ENCODE results near the gene MAGEA9. TPM values are rescaled to one million over a fixed set of nuclear protein-coding genes. Genes with fewer than 3 reads are reported as not detected.

The MAGEA9 gene
- total RNA-seq, 2 donors from 2014 or later: not detected

- Histone ChIP-seq H3K36me3 (no peaks in the 10 kb centered on the region), H3K9me3 (no peaks in the 10 kb centered on the region), H3K27ac (no peak overlapping the region), H3K27me3 (replicated peaks; ENCODE audit: insufficient read depth) (no peaks in the 10 kb centered on the region), H3K4me3 (no peak overlapping the region), H3K4me1 (ENCODE audit: control insufficient read depth in 1 of 2, low read depth in 2 of 2) (no peaks in the 10 kb centered on the region)
- TF ChIP-seq CTCF (IDR thresholded peaks at IDR 0.05): no peak
- ATAC-seq (ENCODE audit: insufficient number of reproducible peaks, low FRiP score, low read depth): no peak
- DNase-seq (ENCODE audit: low spot score): no peak
Observed at GRCh38 chrX:149818652-149819051, 36.9 kb downstream of the MAGEA9 start.

- no peaks in the 10 kb centered on the region for H3K9me3 ChIP-seq
- H3K4me1 ChIP-seq (ENCODE audit: control insufficient read depth in 1 of 2, low read depth in 2 of 2): no peaks in the 10 kb centered on the region
- H3K27ac ChIP-seq: no peak overlapping the region
- TF ChIP-seq CTCF (IDR thresholded peaks at IDR 0.05): no peak
- H3K36me3 ChIP-seq: no peaks in the 10 kb centered on the region
- H3K27me3 ChIP-seq (replicated peaks; ENCODE audit: insufficient read depth): no peaks in the 10 kb centered on the region
- ATAC-seq (ENCODE audit: insufficient number of reproducible peaks, low FRiP score, low read depth): no peak
- no peak for DNase-seq (ENCODE audit: low spot score)
- H3K4me3 ChIP-seq: no peak overlapping the region
Observed at GRCh38 chrX:149819371-149819770, 37.6 kb downstream of the MAGEA9 start.

- ATAC-seq (ENCODE audit: insufficient number of reproducible peaks, low FRiP score, low read depth) (no peak), DNase-seq (ENCODE audit: low spot score) (no peak)
- Histone ChIP-seq H3K36me3 (no peaks in the 10 kb centered on the region), H3K4me1 (ENCODE audit: control insufficient read depth in 1 of 2, low read depth in 2 of 2) (no peaks in the 10 kb centered on the region), H3K27me3 (replicated peaks; ENCODE audit: insufficient read depth) (no peaks in the 10 kb centered on the region), H3K27ac (no peak overlapping the region), H3K9me3 (no peaks in the 10 kb centered on the region), H3K4me3 (no peak overlapping the region)
- TF ChIP-seq CTCF (IDR thresholded peaks at IDR 0.05): peak; percentile 15
Observed at GRCh38 chrX:149825424-149825823, 43.7 kb downstream of the MAGEA9 start.

GRCh38 chrX:149827254-149827653 lies 45.5 kb downstream of the MAGEA9 start:
- Histone ChIP-seq H3K36me3 (no peaks in the 10 kb centered on the region), H3K27ac (no peak overlapping the region), H3K27me3 (replicated peaks; ENCODE audit: insufficient read depth) (no peaks in the 10 kb centered on the region), H3K4me3 (no peak overlapping the region), H3K9me3 (no peaks in the 10 kb centered on the region), H3K4me1 (ENCODE audit: control insufficient read depth in 1 of 2, low read depth in 2 of 2) (no peaks in the 10 kb centered on the region)
- ATAC-seq (ENCODE audit: insufficient number of reproducible peaks, low FRiP score, low read depth) (no peak), DNase-seq (ENCODE audit: low spot score) (no peak)
- TF ChIP-seq CTCF (IDR thresholded peaks at IDR 0.05): no peak

- no peaks in the 10 kb centered on the region for H3K9me3 ChIP-seq
- H3K27ac ChIP-seq: peak overlapping the region; percentile 34 to 59
- no peak for ATAC-seq (ENCODE audit: insufficient number of reproducible peaks, low FRiP score, low read depth)
- no peaks in the 10 kb centered on the region for H3K4me1 ChIP-seq (ENCODE audit: control insufficient read depth in 1 of 2, low read depth in 2 of 2)
- DNase-seq (ENCODE audit: low spot score): no peak
- peak overlapping the region; percentile 65 for H3K4me3 ChIP-seq
- H3K27me3 ChIP-seq (replicated peaks; ENCODE audit: insufficient read depth): no peaks in the 10 kb centered on the region
- TF ChIP-seq CTCF (IDR thresholded peaks at IDR 0.05): no peak
- no peaks in the 10 kb centered on the region for H3K36me3 ChIP-seq
Observed at GRCh38 chrX:149829751-149830191, 48.0 kb downstream of the MAGEA9 start.

Data from thoracic aorta (tissue), 2 donors.